OCI-LY7 (cell line): ENCODE measurements around the gene NTM. TPM values are rescaled to one million over a fixed set of nuclear protein-coding genes. Genes with fewer than 3 reads are reported as not detected.
A peak's percentile ranks its signal among the peaks of the same experiment; 100 is the strongest.

Experiments used
- BruUV-seq: library from RNA; stranded (reverse); fragments of 400-500 nt; replicated peaks from 2 replicates; lab custom pipeline; 2021; lab: Mats Ljungman, UMichigan
- CTCF ChIA-PET: fragments of 300-600 bp; sonication (Branson Sonifier 250); formaldehyde crosslinking; loops from one replicate; lab custom pipeline; 2022; ENCODE audit warnings: antibody characterized with exemption; ENCODE audit not compliant: unreplicated experiment; lab: Charles Lee
- POLR2A ChIA-PET: fragments of 300-600 bp; sonication (Branson Sonifier 250); formaldehyde crosslinking; loops from one replicate; lab custom pipeline; 2022; ENCODE audit warnings: antibody characterized with exemption; lab: Charles Lee
- DNase-seq: peaks from one replicate; pipeline ENCODE4 v3.0.0-alpha.2; 2015; ENCODE audit warnings: low spot score
- H2AFZ ChIP-seq: fragments of 200-600 bp; sonication (generic), shearing (Covaris generic); 2 replicates; pipeline ENCODE4 v1.6.1; 2014; ENCODE audit warnings: mild to moderate bottlenecking, antibody characterized with exemption, low read length, moderate library complexity
- H3K27ac ChIP-seq: fragments of 200-600 bp; sonication (generic); 2 replicates; pipeline ENCODE4 v1.5.1; 2014; ENCODE audit warnings: mixed run types, low read depth, mild to moderate bottlenecking, moderate library complexity, low read length, inconsistent platforms; ENCODE audit not compliant: poor library complexity, severe bottlenecking
- H3K36me3 ChIP-seq: fragments of 200-600 bp; sonication (generic); 2 replicates; pipeline ENCODE4 v1.6.1; 2014; ENCODE audit warnings: mild to moderate bottlenecking, antibody characterized with exemption, low read length, moderate library complexity, mixed read lengths; ENCODE audit not compliant: insufficient read depth
- H3K4me1 ChIP-seq: fragments of 200-600 bp; sonication (generic); 2 replicates; pipeline ENCODE4 v1.5.1; 2014; ENCODE audit warnings: mild to moderate bottlenecking, low read length; ENCODE audit not compliant: insufficient read depth, poor library complexity, severe bottlenecking
- H3K4me2 ChIP-seq: fragments of 200-600 bp; sonication (generic); 2 replicates; pipeline ENCODE4 v1.6.1; 2014; ENCODE audit warnings: mild to moderate bottlenecking, low read length
- H3K4me3 ChIP-seq: fragments of 200-600 bp; sonication (generic); 2 replicates; pipeline ENCODE4 v1.5.1; 2014; ENCODE audit warnings: mild to moderate bottlenecking, low read depth, low read length; ENCODE audit not compliant: poor library complexity, severe bottlenecking
- H3K79me2 ChIP-seq: fragments of 200-600 bp; sonication (generic); 2 replicates; pipeline ENCODE4 v1.6.1; 2016; ENCODE audit warnings: low read depth, mild to moderate bottlenecking, low read length, moderate library complexity, mixed read lengths; ENCODE audit not compliant: insufficient read depth
- H3K9me2 ChIP-seq: fragments of 200-600 bp; sonication (generic); 2 replicates; pipeline ENCODE4 v1.6.1; 2016; ENCODE audit warnings: mild to moderate bottlenecking, low read length, mixed read lengths; ENCODE audit not compliant: insufficient read depth
- H3K9me3 ChIP-seq: fragments of 200-600 bp; sonication (generic); 2 replicates; pipeline ENCODE4 v1.6.1; 2014; ENCODE audit warnings: mild to moderate bottlenecking, mixed run types, low read length, mixed read lengths
- H4K20me1 ChIP-seq: fragments of 200-600 bp; sonication (generic); 2 replicates; pipeline ENCODE4 v1.6.1; 2014; ENCODE audit warnings: mild to moderate bottlenecking, antibody characterized with exemption, low read length, moderate library complexity, mixed read lengths; ENCODE audit not compliant: insufficient read depth
- EZH2phosphoT487 ChIP-seq: fragments of 200-600 bp; sonication (generic); IDR thresholded peaks from 2 replicates; pipeline ENCODE4 v1.6.1; 2018; ENCODE audit warnings: low read depth, borderline replicate concordance, mild to moderate bottlenecking, mixed run types, antibody characterized with exemption, low read length, moderate library complexity, mixed read lengths
- intact Hi-C: fragments of 100-400 bp; cut with micrococcal nuclease; formaldehyde crosslinking; loops from one replicate; pipeline ENCODE4 v1.10.0; 2022; ENCODE audit not compliant: unreplicated experiment
- total RNA-seq, 2 experiments: library from RNA; depleted of rRNA in 1 of 2; stranded (reverse); fragments of >200 nt in 1 of 2; shearing (Covaris generic) in 1 of 2; gene quantifications; 2 replicates each; pipeline ENCODE4 v1.2.3, GENCODE V29; 2014 to 2022
- TF ChIP-seq, protein P1 (sequence below): fragments of 200-600 bp; sonication (generic); conservative IDR thresholded peaks from 2 replicates; pipeline ENCODE4 v1.5.1; 2014; ENCODE audit warnings: mild to moderate bottlenecking, antibody characterized with exemption, low read length, moderate library complexity, mixed read lengths

NTM gene
- total RNA-seq, 2 experiments from 2014 or later, result not detected

DNA sequence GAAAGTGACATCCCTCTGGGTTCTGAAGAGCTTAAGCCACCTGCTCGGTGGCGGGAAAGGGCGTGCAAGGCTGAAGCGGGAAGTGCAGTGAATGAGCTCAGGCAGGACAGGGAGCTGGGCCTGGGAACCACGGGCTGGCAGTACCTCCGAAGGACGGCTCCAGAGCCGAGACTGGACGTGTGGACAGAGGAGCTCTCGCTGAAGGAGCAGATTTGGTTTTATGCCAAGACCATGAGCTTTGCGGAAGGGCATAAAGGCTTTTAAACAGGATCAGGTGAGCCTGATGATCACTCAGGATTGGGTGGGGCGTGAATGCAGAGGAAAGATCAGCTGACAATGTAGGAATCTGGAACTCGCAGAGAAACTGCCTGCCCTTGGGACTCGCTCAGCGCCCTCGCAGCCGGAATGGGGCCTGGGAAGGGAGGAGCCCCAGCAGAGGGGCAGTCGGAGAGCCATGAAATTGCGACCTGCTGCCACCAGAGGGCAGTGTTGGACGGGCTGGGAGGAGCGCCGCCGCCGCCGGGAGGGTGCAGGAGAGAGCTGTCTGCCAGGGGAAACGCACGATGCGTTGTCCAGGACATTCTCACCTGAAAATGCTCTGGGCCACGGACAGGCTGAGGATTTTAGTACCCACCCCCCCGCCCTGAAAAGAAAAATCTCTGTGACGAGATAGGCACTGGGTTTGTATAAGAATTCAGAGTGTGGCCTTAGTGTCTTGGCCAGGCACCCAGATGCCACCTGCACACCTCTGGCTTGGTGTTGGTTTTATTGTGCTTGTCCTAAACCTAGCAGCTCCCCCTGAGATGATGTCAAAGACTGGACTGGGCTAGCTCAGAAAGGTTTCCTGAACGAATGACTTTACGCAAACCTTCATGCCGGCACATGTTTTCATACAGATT lies 324.4 kb downstream of the NTM start:
- Histone ChIP-seq H3K27ac (no peak overlapping the region), H3K4me2 (no peak overlapping the region), H3K9me3 (no peaks in the 10 kb centered on the region), H2AFZ (no peak overlapping the region), H3K36me3 (no peaks in the 10 kb centered on the region), H4K20me1 (no peaks in the 10 kb centered on the region), H3K4me1 (no peaks in the 10 kb centered on the region), H3K9me2 (no peaks in the 10 kb centered on the region), H3K4me3 (no peak overlapping the region), H3K79me2 (no peaks in the 10 kb centered on the region)
- TF ChIP-seq, protein P1, sequence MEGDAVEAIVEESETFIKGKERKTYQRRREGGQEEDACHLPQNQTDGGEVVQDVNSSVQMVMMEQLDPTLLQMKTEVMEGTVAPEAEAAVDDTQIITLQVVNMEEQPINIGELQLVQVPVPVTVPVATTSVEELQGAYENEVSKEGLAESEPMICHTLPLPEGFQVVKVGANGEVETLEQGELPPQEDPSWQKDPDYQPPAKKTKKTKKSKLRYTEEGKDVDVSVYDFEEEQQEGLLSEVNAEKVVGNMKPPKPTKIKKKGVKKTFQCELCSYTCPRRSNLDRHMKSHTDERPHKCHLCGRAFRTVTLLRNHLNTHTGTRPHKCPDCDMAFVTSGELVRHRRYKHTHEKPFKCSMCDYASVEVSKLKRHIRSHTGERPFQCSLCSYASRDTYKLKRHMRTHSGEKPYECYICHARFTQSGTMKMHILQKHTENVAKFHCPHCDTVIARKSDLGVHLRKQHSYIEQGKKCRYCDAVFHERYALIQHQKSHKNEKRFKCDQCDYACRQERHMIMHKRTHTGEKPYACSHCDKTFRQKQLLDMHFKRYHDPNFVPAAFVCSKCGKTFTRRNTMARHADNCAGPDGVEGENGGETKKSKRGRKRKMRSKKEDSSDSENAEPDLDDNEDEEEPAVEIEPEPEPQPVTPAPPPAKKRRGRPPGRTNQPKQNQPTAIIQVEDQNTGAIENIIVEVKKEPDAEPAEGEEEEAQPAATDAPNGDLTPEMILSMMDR, result peak; percentile 77
- TF ChIP-seq EZH2phosphoT487, result no peak
- DNase-seq, result peak; percentile 44
- intact Hi-C loops, result no loop called here
- ChIA-PET POLR2A (no interaction called here), CTCF (interaction anchor here (0.6 to 0.8 kb wide), 2 partner anchors 333 to 432 kb away, joined by 3 to 5 read pairs; no protein-coding TSS in a partner anchor)
- no TSS peak for BruUV-seq

DNA sequence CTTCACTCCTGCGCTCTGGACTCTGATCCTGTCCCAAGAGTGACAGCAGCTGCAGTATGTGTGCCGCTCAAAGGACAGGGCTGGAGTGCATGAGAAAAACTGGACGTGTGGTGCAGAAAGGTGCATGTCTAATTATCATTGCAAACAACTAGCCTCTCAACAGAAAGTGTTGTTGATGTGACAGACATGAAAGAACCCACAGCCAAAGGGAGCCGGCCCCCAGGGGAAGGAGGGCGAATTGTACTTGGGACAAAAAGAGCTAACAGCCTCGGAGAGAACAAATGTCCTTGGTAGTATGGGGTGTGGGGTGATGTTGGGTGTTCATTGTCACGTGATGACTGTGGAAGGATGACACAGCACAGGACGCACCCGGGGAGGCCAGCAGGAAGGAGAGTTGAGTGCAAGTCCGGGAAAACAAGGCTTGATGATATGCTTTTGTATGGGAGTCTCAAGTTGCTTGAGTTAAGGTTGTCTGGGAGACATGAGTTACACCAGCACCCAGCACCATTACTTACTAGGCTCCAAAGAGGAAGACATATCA lies 325.5 kb downstream of the NTM start:
- H2AFZ ChIP-seq, result no peak overlapping the region
- H3K79me2 ChIP-seq, result no peaks in the 10 kb centered on the region
- H4K20me1 ChIP-seq, result no peaks in the 10 kb centered on the region
- H3K36me3 ChIP-seq, result no peaks in the 10 kb centered on the region
- no peaks in the 10 kb centered on the region for H3K9me2 ChIP-seq
- TF ChIP-seq, protein P1, result no peak
- TF ChIP-seq EZH2phosphoT487, result no peak
- H3K27ac ChIP-seq, result no peak overlapping the region
- CTCF ChIA-PET, result no interaction called here
- intact Hi-C loops, result no loop called here
- H3K4me2 ChIP-seq, result no peak overlapping the region
- H3K9me3 ChIP-seq, result no peaks in the 10 kb centered on the region
- no TSS peak for BruUV-seq
- no peaks in the 10 kb centered on the region for H3K4me1 ChIP-seq
- H3K4me3 ChIP-seq, result no peak overlapping the region
- POLR2A ChIA-PET, result interaction anchor here (0.7 kb wide), 1 partner anchor 156 kb away, joined by 4 read pairs; no protein-coding TSS in a partner anchor
- DNase-seq, result no peak
